Astrocyte of the spinal cord (primary cell): ENCODE data around the gene ST3GAL5.

ENCODE experiments used
- DNase-seq: peaks from one replicate; pipeline ENCODE4 v3.0.0; 2011; ENCODE audit warnings: low read depth, low spot score
- H3K4me3 ChIP-seq: 2 replicates; pipeline ENCODE4 v1.5.1; 2011; ENCODE audit warnings: low read depth, mild to moderate bottlenecking, low read length, moderate library complexity
- in situ Hi-C: cut with HindIII; loops from 2 replicates; pipeline ENCODE4 v1.10.0; 2017; ENCODE audit warnings: low sequenced_read_pairs
- TF ChIP-seq, protein P1 (sequence below): IDR thresholded peaks from 2 replicates; pipeline ENCODE4 v1.5.1; 2012; ENCODE audit warnings: low read depth, mild to moderate bottlenecking, low read length, inconsistent platforms

ST3GAL5 gene

GRCh38 chr2:85853499-85854165 is 35.2 kb downstream of the ST3GAL5 start:
- no peak for DNase-seq
- TF ChIP-seq, protein P1, sequence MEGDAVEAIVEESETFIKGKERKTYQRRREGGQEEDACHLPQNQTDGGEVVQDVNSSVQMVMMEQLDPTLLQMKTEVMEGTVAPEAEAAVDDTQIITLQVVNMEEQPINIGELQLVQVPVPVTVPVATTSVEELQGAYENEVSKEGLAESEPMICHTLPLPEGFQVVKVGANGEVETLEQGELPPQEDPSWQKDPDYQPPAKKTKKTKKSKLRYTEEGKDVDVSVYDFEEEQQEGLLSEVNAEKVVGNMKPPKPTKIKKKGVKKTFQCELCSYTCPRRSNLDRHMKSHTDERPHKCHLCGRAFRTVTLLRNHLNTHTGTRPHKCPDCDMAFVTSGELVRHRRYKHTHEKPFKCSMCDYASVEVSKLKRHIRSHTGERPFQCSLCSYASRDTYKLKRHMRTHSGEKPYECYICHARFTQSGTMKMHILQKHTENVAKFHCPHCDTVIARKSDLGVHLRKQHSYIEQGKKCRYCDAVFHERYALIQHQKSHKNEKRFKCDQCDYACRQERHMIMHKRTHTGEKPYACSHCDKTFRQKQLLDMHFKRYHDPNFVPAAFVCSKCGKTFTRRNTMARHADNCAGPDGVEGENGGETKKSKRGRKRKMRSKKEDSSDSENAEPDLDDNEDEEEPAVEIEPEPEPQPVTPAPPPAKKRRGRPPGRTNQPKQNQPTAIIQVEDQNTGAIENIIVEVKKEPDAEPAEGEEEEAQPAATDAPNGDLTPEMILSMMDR, result no peak
- in situ Hi-C loops, result no loop called here
- no peak overlapping the region for H3K4me3 ChIP-seq

- TF ChIP-seq, protein P1, result no peak
- no peak for DNase-seq
- in situ Hi-C loops, result no loop called here
- no peak overlapping the region for H3K4me3 ChIP-seq
Measured at GRCh38 chr2:85852937-85853498, 35.8 kb downstream of the ST3GAL5 start.

- DNase-seq, result no peak
- in situ Hi-C loops, result no loop called here
- H3K4me3 ChIP-seq, result no peak overlapping the region
- TF ChIP-seq, protein P1, result no peak
Measured at GRCh38 chr2:85852152-85852840, 36.5 kb downstream of the ST3GAL5 start.

GRCh38 chr2:85851253-85852151 is 37.3 kb downstream of the ST3GAL5 start:
- TF ChIP-seq, protein P1, result no peak
- DNase-seq, result no peak
- H3K4me3 ChIP-seq, result no peak overlapping the region
- in situ Hi-C loops, result no loop called here

GRCh38 chr2:85850451-85850850 is 38.3 kb downstream of the ST3GAL5 start:
- DNase-seq, result no peak
- no peak overlapping the region for H3K4me3 ChIP-seq
- TF ChIP-seq, protein P1, result no peak
- in situ Hi-C loops, result no loop called here

DNA sequence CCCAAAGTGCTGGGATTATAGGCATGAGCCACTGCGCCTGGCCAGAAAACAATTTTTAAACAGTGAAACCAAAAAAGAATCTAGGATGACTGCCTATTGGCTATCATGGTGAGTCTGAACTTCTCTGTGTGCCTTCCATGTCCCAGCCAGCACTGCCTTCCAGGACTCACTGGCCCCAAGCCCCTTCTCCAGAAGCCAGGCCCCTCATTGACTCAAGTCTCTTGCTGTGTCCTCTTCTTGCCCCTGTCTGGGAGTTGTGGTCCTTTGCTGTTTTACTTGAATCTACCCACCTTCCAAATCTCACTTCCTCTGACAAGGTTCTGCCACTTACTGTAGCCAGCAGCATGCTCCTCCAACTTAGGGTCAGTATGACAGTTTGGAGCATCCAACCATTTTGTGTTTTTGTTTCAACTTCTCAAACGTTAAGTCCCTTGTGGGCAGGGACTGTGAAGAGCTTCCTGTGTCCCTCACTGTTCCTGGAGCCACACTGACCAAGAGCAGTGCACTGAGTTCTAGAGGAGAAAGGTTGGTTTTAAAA is 41.7 kb downstream of the ST3GAL5 start:
- TF ChIP-seq, protein P1, result no peak
- DNase-seq, result no peak
- H3K4me3 ChIP-seq, result no peak overlapping the region
- in situ Hi-C loops, result no loop called here
